Smooth muscle cell (in vitro differentiated cells): ENCODE measurements around the gene PTPRK. TPM values are rescaled to one million over a fixed set of nuclear protein-coding genes. Genes with fewer than 3 reads are reported as not detected.
A peak's percentile ranks its signal among the peaks of the same experiment; 100 is the strongest.
"Not testable (repeated sequence)": the region's sequence is repeated elsewhere in the genome, so short reads cannot be mapped to it uniquely, and the experiment has no call there.

Experiments
- DNase-seq: peaks from one replicate; lab custom pipeline; 2025; ENCODE audit not compliant: unreplicated experiment; lab: John Stamatoyannopoulos, UW
- H2AFZ ChIP-seq: fragments of 200-600 bp; sonication (generic); 2 replicates; pipeline ENCODE4 v1.6.0; 2016; ENCODE audit warnings: antibody characterized with exemption, low read depth, mild to moderate bottlenecking
- H3F3A ChIP-seq: fragments of 200-600 bp; sonication (generic); 2 replicates; pipeline ENCODE4 v1.6.0; 2017; ENCODE audit warnings: antibody characterized with exemption, low read depth
- H3K27ac ChIP-seq: fragments of 200-600 bp; sonication (generic); 2 replicates; pipeline ENCODE4 v1.5.1; 2016; ENCODE audit warnings: low read depth, mild to moderate bottlenecking
- H3K27me3 ChIP-seq: fragments of 200-600 bp; sonication (generic); 2 replicates; pipeline ENCODE4 v1.6.1; 2016; ENCODE audit warnings: low read depth, mild to moderate bottlenecking
- H3K36me3 ChIP-seq: fragments of 200-600 bp; sonication (generic); 2 replicates; pipeline ENCODE4 v1.5.1; 2016; ENCODE audit warnings: low read depth
- H3K4me1 ChIP-seq: fragments of 200-600 bp; sonication (generic); 2 replicates; pipeline ENCODE4 v1.5.1; 2016; ENCODE audit warnings: low read depth
- H3K4me2 ChIP-seq: fragments of 200-600 bp; sonication (generic); 2 replicates; pipeline ENCODE4 v1.6.0; 2016; ENCODE audit warnings: mild to moderate bottlenecking
- H3K4me3 ChIP-seq: fragments of 200-600 bp; sonication (generic); 2 replicates; pipeline ENCODE4 v1.5.1; 2016; ENCODE audit warnings: mild to moderate bottlenecking
- H3K79me2 ChIP-seq: fragments of 200-600 bp; sonication (generic); 2 replicates; pipeline ENCODE4 v1.6.0; 2016; ENCODE audit warnings: low read depth, mild to moderate bottlenecking
- H3K9ac ChIP-seq: fragments of 200-600 bp; sonication (generic); 2 replicates; pipeline ENCODE4 v1.6.0; 2016; ENCODE audit warnings: low read depth
- H3K9me3 ChIP-seq: fragments of 200-600 bp; sonication (generic); replicated peaks from 2 replicates; pipeline ENCODE4 v1.5.1; 2016; ENCODE audit warnings: low read depth
- H4K20me1 ChIP-seq: fragments of 200-600 bp; sonication (generic); 2 replicates; pipeline ENCODE4 v1.6.0; 2016; ENCODE audit warnings: low read depth
- CTCF ChIP-seq: fragments of 200-600 bp; sonication (generic); IDR thresholded peaks from 2 replicates; pipeline ENCODE4 v1.5.1; 2017; ENCODE audit warnings: borderline replicate concordance, mild to moderate bottlenecking, antibody characterized with exemption; ENCODE audit not compliant: insufficient read depth, poor library complexity, severe bottlenecking
- WGBS: methylation state at CpG from one replicate; pipeline ENCODE4 v1.1.7; 2016; ENCODE audit warnings: low lambda C conversion rate; 5-methylcytosine and 5-hydroxymethylcytosine counted together
- polyA plus RNA-seq: library from polyadenylated mRNA; unstranded; fragments of >200 nt; fragmentation: Nextera tagmentation; extraction: Ambion mirVana; gene quantifications from 2 replicates; pipeline ENCODE4 v1.2.1, GENCODE V29; 2016
- total RNA-seq: library from RNA; depleted of rRNA; stranded (reverse); fragments of >200 nt; gene quantifications from 2 replicates; pipeline ENCODE4 v1.2.3, GENCODE V29; 2014

The PTPRK gene
- total and polyA plus RNA-seq, 2 experiments from 2014 or later = 21.7 to 50.4 TPM

DNA sequence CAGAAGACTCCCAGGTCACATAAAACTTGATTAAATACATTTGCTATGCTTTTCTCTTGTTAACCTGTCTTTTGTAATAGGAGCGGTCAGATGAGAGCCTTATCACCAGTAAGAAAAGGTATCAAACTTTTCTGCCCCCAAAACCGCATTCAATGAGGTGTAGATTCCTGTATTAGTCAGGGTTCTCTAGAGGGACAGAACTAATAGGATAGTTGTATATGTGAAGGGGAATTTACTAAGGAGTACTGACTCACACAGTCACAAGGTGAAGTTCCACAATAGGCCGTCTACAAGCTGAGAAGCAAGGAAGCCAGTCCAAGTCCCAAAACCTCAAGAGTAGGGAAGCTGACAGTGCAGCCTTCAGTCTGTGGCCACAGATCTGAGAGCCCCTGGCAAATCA lies 32.7 kb downstream of the PTPRK start:
- no peak overlapping the region for H3K9ac ChIP-seq
- peaks cover 19% of the 10 kb centered on the region for H3K4me1 ChIP-seq
- no peak overlapping the region for H3K27ac ChIP-seq
- no peaks in the 10 kb centered on the region for H3K36me3 ChIP-seq
- no peaks in the 10 kb centered on the region for H3K27me3 ChIP-seq
- no peaks in the 10 kb centered on the region for H3K9me3 ChIP-seq
- peaks cover 37% of the 10 kb centered on the region for H4K20me1 ChIP-seq
- WGBS = 89% methylated on average over 3 of the region's 3 CpGs
- no peaks in the 10 kb centered on the region for H3F3A ChIP-seq
- H3K79me2 ChIP-seq = peaks cover 34% of the 10 kb centered on the region
- TF ChIP-seq CTCF = no peak
- no peak overlapping the region for H3K4me2 ChIP-seq
- no peak overlapping the region for H3K4me3 ChIP-seq
- no peak overlapping the region for H2AFZ ChIP-seq
- no peak for DNase-seq

- Histone ChIP-seq H3K79me2 (peaks cover 41% of the 10 kb centered on the region), H3K4me3 (no peak overlapping the region), H3K9ac (no peak overlapping the region), H3K9me3 (no peaks in the 10 kb centered on the region), H3K27ac (no peak overlapping the region), H3K4me2 (no peak overlapping the region), H3K36me3 (no peaks in the 10 kb centered on the region), H3F3A (no peaks in the 10 kb centered on the region), H2AFZ (no peak overlapping the region), H4K20me1 (peaks cover 41% of the 10 kb centered on the region), H3K27me3 (no peaks in the 10 kb centered on the region), H3K4me1 (peaks cover 25% of the 10 kb centered on the region)
- WGBS = 100% methylated on average over 2 of the region's 2 CpGs
- DNase-seq = no peak
- TF ChIP-seq CTCF = peak; percentile 23
Measured at GRCh38 chr6:128487055-128487454, 33.3 kb downstream of the PTPRK start.

DNA sequence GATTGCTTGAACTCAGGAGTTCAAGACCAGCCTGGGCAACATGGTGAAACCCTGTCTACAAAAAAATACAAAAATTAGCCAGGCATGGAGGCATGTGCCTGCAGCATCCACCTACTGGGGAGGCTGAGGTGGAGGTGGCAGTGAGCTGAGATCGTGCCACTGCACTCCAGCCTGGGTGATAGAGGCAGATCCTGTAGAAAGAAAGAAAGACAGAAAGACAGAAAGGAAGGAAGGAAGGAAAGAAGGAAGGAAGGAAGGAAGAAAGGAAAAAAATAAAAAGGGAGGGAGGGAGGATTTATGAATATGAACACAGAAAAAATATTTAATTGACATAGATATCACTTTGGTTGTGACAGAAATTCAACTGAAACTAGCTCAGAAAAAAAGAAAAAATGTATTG lies 33.8 kb downstream of the PTPRK start:
- H2AFZ ChIP-seq, H3K27me3 ChIP-seq, H3F3A ChIP-seq, H3K9me3 ChIP-seq, H3K4me2 ChIP-seq, H3K9ac ChIP-seq, H3K36me3 ChIP-seq, DNase-seq, H3K4me3 ChIP-seq, H3K27ac ChIP-seq: not testable (repeated sequence)
- H3K4me1 ChIP-seq = peaks cover 21% of the 10 kb centered on the region
- peaks cover 41% of the 10 kb centered on the region for H4K20me1 ChIP-seq
- peaks cover 43% of the 10 kb centered on the region for H3K79me2 ChIP-seq
- 90% methylated on average over 1 of the region's 1 CpG for WGBS

GRCh38 chr6:128483472-128484135 lies 36.8 kb downstream of the PTPRK start:
- Histone ChIP-seq H3K36me3 (no peaks in the 10 kb centered on the region), H3K4me3 (no peak overlapping the region), H3F3A (no peaks in the 10 kb centered on the region), H3K27me3 (no peaks in the 10 kb centered on the region), H2AFZ (no peak overlapping the region), H3K4me1 (peaks cover 13% of the 10 kb centered on the region), H3K79me2 (peaks cover 56% of the 10 kb centered on the region), H3K9ac (no peak overlapping the region), H3K27ac (no peak overlapping the region), H3K4me2 (no peak overlapping the region), H3K9me3 (no peaks in the 10 kb centered on the region), H4K20me1 (peaks cover 50% of the 10 kb centered on the region)
- TF ChIP-seq CTCF = no peak
- DNase-seq = no peak
- WGBS = 95% methylated on average over 5 of the region's 5 CpGs
